ENCODE data around the gene AGBL5.

- no peak for TF ChIP-seq POLR2AphosphoS5 (IDR thresholded peaks at IDR 0.05; ENCODE audit: borderline replicate concordance, low read depth, low read length)
- no peak for TF ChIP-seq FOXP2 (optimal IDR thresholded peaks at IDR 0.05; ENCODE audit: control extremely low read depth, extremely low read length, insufficient read depth)
Observed at GRCh38 chr2:27087823-27088410, 36.4 kb downstream of the AGBL5 start.

All from SK-N-MC (cell line).